Mesothelial cell of epicardium (in vitro differentiated cells): Measurements from ENCODE around the gene GFOD1. TPM values are rescaled to one million over a fixed set of nuclear protein-coding genes. Genes with fewer than 3 reads are reported as not detected.

ENCODE experiments used
- DNase-seq, 2 experiments: peaks; one replicate each; pipeline ENCODE4 v3.0.0; 2021; ENCODE audit warnings: low spot score in 2 of 2; ENCODE audit not compliant: unreplicated experiment in 2 of 2
- H3K27ac Mint-ChIP-seq: 2 replicates; pipeline ENCODE4 v1.8.0; 2021; ENCODE audit warnings: mixed read lengths
- H3K27me3 Mint-ChIP-seq: 2 replicates; pipeline ENCODE4 v1.8.0; 2021; ENCODE audit warnings: low read depth, mixed read lengths
- H3K36me3 Mint-ChIP-seq: 2 replicates; pipeline ENCODE4 v1.8.0; 2021; ENCODE audit warnings: mixed read lengths
- H3K4me1 Mint-ChIP-seq: 2 replicates; pipeline ENCODE4 v1.8.0; 2021; ENCODE audit warnings: mixed read lengths
- H3K4me3 Mint-ChIP-seq: 2 replicates; pipeline ENCODE4 v1.8.0; 2021; ENCODE audit warnings: mild to moderate bottlenecking, moderate library complexity, mixed read lengths
- H3K9me3 Mint-ChIP-seq: 2 replicates; pipeline ENCODE4 v1.8.0; 2021; ENCODE audit warnings: mixed read lengths
- total RNA-seq: library from RNA; stranded (reverse); gene quantifications from 3 replicates; pipeline ENCODE4 v1.2.1, GENCODE V29; 2021
- TF ChIP-seq, protein P1 (sequence below): fragments of 200-600 bp; sonication (generic); IDR thresholded peaks from one replicate; pipeline ENCODE4 v1.5.0; 2021; ENCODE audit warnings: antibody characterized with exemption; ENCODE audit not compliant: unreplicated experiment

Gene GFOD1
- total RNA-seq, 1 donor from 2014 or later: 4.8 TPM

DNA sequence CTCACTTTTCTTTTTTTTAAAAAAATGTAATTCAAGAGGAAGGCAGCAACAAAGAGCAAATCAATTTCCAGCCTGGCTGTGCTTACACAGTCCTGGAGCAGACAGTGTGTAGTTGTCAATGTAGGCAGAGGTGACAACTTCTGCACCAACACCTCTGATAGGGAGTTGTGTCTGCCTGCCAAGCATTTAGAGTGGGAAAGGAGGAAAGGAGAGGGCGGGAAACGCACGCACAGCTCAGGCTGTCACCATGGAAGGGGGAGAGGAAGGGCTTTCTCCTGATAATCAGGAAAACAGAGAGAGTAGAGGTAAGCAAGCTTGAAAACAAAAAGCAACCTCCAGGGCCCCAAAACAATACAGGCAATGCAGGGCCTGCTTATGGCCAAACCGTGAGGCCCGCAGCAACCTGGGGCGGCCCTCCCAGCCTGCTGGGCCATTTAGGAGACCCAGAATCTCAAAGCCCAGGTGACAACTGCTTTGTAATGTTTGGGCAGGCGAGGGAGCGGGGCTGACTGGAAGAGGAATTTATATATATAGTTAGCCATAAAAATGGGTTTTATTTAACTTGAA is 41.5 kb upstream of the GFOD1 start:
- Mint-ChIP-seq H3K27me3 (no peaks in the 10 kb centered on the region), H3K4me1 (peaks cover 15% of the 10 kb centered on the region), H3K9me3 (no peaks in the 10 kb centered on the region), H3K27ac (no peak overlapping the region), H3K36me3 (no peaks in the 10 kb centered on the region), H3K4me3 (no peak overlapping the region)
- no peak for DNase-seq
- TF ChIP-seq, protein P1, sequence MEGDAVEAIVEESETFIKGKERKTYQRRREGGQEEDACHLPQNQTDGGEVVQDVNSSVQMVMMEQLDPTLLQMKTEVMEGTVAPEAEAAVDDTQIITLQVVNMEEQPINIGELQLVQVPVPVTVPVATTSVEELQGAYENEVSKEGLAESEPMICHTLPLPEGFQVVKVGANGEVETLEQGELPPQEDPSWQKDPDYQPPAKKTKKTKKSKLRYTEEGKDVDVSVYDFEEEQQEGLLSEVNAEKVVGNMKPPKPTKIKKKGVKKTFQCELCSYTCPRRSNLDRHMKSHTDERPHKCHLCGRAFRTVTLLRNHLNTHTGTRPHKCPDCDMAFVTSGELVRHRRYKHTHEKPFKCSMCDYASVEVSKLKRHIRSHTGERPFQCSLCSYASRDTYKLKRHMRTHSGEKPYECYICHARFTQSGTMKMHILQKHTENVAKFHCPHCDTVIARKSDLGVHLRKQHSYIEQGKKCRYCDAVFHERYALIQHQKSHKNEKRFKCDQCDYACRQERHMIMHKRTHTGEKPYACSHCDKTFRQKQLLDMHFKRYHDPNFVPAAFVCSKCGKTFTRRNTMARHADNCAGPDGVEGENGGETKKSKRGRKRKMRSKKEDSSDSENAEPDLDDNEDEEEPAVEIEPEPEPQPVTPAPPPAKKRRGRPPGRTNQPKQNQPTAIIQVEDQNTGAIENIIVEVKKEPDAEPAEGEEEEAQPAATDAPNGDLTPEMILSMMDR: no peak

DNA sequence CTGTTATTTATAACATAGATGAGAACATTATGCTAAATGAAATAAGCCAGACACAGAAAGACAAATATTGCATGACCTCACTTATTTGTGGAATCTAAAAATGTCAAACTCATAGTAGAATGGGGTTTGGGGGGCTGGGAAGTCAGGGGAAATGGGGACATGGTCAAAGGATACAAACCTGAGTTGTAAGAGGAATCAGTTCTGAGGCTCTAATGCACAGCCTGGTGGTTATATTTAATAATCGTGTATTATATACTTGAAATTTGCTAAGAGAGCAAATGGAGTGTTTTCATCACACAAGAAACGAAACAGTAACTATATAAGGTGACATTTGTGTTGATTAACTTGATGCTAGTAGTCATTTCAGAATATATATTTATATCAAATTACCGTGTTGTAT is 40.8 kb upstream of the GFOD1 start:
- no peaks in the 10 kb centered on the region for H3K36me3 Mint-ChIP-seq
- TF ChIP-seq, protein P1: no peak
- H3K27me3 Mint-ChIP-seq: no peaks in the 10 kb centered on the region
- no peaks in the 10 kb centered on the region for H3K9me3 Mint-ChIP-seq
- no peak for DNase-seq
- H3K4me1 Mint-ChIP-seq: peaks cover 15% of the 10 kb centered on the region
- H3K27ac Mint-ChIP-seq: no peak overlapping the region
- H3K4me3 Mint-ChIP-seq: no peak overlapping the region

DNA sequence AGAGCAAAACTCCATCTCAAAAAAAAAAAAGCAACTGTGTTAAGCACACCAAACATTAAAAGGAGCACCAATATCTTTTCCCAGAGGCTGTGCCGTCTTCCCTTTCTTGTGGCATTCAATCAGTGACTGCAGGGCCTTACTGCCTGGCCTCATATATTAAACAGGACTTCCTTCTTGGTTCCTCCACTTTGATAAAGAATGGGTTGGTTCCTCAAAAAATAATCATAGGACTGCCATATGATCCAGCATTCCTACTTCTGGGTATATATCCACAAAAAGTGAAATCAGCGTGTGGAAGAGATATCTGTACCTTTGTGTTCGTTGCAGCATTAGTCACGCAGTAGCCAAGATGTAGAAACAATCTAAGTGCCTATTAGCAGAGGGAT is 40.3 kb upstream of the GFOD1 start:
- Mint-ChIP-seq H3K36me3 (no peaks in the 10 kb centered on the region), H3K4me1 (peaks cover 15% of the 10 kb centered on the region), H3K27ac (no peak overlapping the region), H3K27me3 (no peaks in the 10 kb centered on the region), H3K4me3 (no peak overlapping the region), H3K9me3 (no peaks in the 10 kb centered on the region)
- DNase-seq: no peak
- TF ChIP-seq, protein P1: no peak

DNA sequence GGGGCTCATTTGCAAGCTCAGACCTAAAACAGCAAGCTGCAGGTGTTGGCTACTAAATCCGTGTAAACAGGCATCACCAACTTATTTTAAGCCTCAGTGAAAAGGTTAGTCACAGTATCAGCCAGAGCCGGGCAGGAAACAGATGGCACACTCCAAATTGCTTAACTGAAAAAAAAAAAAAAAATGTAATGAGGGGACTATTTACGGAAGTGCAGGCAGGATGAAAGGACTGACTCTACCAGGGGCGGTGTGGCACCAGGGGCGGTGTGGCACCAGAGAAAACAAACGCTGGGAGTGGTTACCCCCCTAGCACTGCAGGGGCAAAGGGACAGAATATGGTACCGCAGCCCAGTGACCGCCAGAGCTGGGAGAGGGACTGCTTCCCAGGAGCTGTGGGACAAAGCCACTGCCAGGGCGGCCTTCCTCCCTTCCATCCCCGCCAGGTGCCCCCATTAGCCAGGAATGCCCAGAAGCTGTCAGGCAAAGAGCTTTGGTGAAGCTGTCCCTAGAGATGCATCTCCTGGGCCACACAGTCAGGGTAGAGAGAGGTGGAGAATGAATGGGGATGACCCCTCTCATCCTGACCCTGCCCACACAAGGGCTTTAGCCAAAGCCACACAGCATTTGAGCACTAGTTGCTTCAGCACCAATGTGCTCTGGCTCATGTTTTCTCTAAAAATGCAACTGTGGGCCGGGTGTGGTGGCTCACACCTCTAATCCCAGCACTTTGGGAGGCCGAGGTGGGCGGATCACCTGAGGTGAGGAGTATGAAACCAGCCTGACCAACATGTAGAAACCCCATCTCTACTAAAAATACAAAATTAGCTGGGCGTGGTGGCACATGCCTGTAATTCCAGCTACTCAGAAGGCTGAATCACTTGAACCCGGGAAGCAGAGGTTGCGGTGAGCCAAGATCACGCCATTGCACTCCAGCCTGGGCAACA is 39.6 kb upstream of the GFOD1 start:
- H3K36me3 Mint-ChIP-seq: no peaks in the 10 kb centered on the region
- no peaks in the 10 kb centered on the region for H3K27me3 Mint-ChIP-seq
- H3K27ac Mint-ChIP-seq: no peak overlapping the region
- no peak for DNase-seq
- no peak overlapping the region for H3K4me3 Mint-ChIP-seq
- TF ChIP-seq, protein P1: no peak
- H3K4me1 Mint-ChIP-seq: peaks cover 13% of the 10 kb centered on the region
- H3K9me3 Mint-ChIP-seq: no peaks in the 10 kb centered on the region

DNA sequence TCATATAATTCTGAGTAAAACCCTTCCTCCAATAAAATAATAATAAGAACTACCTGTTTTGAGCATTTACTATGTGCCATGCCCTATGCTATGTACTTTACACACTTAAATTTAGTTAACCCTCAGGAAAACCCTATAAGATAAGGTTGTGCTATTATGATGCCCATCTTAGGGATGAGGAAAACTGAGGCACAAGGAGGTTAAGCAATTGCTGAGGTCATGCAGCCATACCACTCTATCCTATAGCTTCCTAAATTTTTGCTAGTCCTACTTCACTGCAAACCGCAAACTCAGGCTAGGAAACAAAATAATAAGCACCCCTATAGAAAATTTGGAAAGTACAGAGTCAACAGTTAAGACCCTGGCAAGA is 38.9 kb upstream of the GFOD1 start:
- H3K4me3 Mint-ChIP-seq: no peak overlapping the region
- TF ChIP-seq, protein P1: no peak
- H3K9me3 Mint-ChIP-seq: no peaks in the 10 kb centered on the region
- no peak overlapping the region for H3K27ac Mint-ChIP-seq
- H3K27me3 Mint-ChIP-seq: no peaks in the 10 kb centered on the region
- peaks cover 10% of the 10 kb centered on the region for H3K4me1 Mint-ChIP-seq
- no peak for DNase-seq
- H3K36me3 Mint-ChIP-seq: no peaks in the 10 kb centered on the region
